HuH-7 (cell line): ENCODE data around the gene CLEC2B.

Source experiments
- DNase-seq: peaks from one replicate; pipeline ENCODE4 v3.0.0; 2011; ENCODE audit warnings: low spot score

Gene CLEC2B

GRCh38 chr12:9808504-9808903 lies 60.6 kb downstream of the CLEC2B start:
- no peak for DNase-seq

GRCh38 chr12:9806714-9807113 lies 62.4 kb downstream of the CLEC2B start:
- DNase-seq: no peak

GRCh38 chr12:9805883-9806282 lies 63.3 kb downstream of the CLEC2B start:
- no peak for DNase-seq
